Activated B cell treated with CpG ODN at 0.5 μM for 24 hours (primary cell): ENCODE data around the gene TNNC2. TPM values are rescaled to one million over a fixed set of nuclear protein-coding genes. Genes with fewer than 3 reads are reported as not detected.

Experiments used
- ATAC-seq: fragments of 200-7000 bp; cut with Tn5 transposase; one replicate; pipeline ENCODE4 v1.10.0; 2021; ENCODE audit warnings: low read depth, mild to moderate bottlenecking, moderate library complexity
- CTCF ChIA-PET: fragments of 350-600 bp; sonication (Branson Sonifier 250); formaldehyde crosslinking; loops from one replicate; lab custom pipeline; 2021; ENCODE audit warnings: antibody characterized with exemption; lab: Charles Lee
- POLR2A ChIA-PET: fragments of 350-600 bp; sonication (Branson Sonifier 250); formaldehyde crosslinking; loops from one replicate; lab custom pipeline; 2021; ENCODE audit warnings: antibody characterized with exemption; lab: Charles Lee
- DNase-seq: peaks from one replicate; pipeline ENCODE4 v3.0.0; 2022
- H3K27ac Mint-ChIP-seq: one replicate; pipeline ENCODE4 v1.8.0; 2020; ENCODE audit warnings: mixed read lengths
- H3K27me3 Mint-ChIP-seq: one replicate; pipeline ENCODE4 v1.8.0; 2021; ENCODE audit warnings: mixed read lengths
- H3K36me3 Mint-ChIP-seq: one replicate; pipeline ENCODE4 v1.8.0; 2021; ENCODE audit warnings: low read depth, mixed read lengths
- H3K4me1 Mint-ChIP-seq: one replicate; pipeline ENCODE4 v1.8.0; 2021; ENCODE audit warnings: mixed read lengths
- H3K4me3 Mint-ChIP-seq: one replicate; pipeline ENCODE4 v1.8.0; 2020; ENCODE audit warnings: mild to moderate bottlenecking, mixed read lengths
- H3K9me3 Mint-ChIP-seq: one replicate; pipeline ENCODE4 v1.8.0; 2020; ENCODE audit warnings: mixed read lengths
- CTCF ChIP-seq: fragments of 200-600 bp; IDR thresholded peaks from one replicate; pipeline ENCODE4 v1.8.0; 2022; ENCODE audit warnings: antibody characterized with exemption, mild to moderate bottlenecking
- intact Hi-C: fragments of 100-400 bp; cut with micrococcal nuclease; formaldehyde crosslinking; loops from one replicate; pipeline ENCODE4 v1.15.1; 2024
- total RNA-seq: library from RNA; stranded (reverse); gene quantifications from 2 replicates; pipeline ENCODE4 v1.2.3, GENCODE V29; 2022

TNNC2 gene
- total RNA-seq, 1 donor from 2014 or later = not detected

- intact Hi-C loops = no loop called here
- CTCF ChIA-PET = no interaction called here
- POLR2A ChIA-PET = interaction anchor here (0.6 kb wide), 1 partner anchor 12 kb away, joined by 3 read pairs; no protein-coding TSS in a partner anchor
Observed at GRCh38 chr20:45850238-45850637, 23.1 kb upstream of the TNNC2 start.

GRCh38 chr20:45848969-45849582 lies 22.0 kb upstream of the TNNC2 start:
- ATAC-seq (no peak), DNase-seq (no peak)
- Mint-ChIP-seq H3K9me3 (no peaks in the 10 kb centered on the region), H3K27ac (no peak overlapping the region), H3K27me3 (no peaks in the 10 kb centered on the region), H3K4me3 (no peak overlapping the region), H3K4me1 (peaks cover 4% of the 10 kb centered on the region), H3K36me3 (peaks cover 63% of the 10 kb centered on the region)
- intact Hi-C loops = no loop called here
- CTCF ChIA-PET = no interaction called here
- POLR2A ChIA-PET = interaction anchor here (1.2 kb wide), 1 partner anchor 53 kb away, joined by 3 read pairs; no protein-coding TSS in a partner anchor
- TF ChIP-seq CTCF = no peak

More at GRCh38 chr20:45850238-45850637, 23.1 kb upstream of the TNNC2 start:
- DNase-seq (no peak), ATAC-seq (no peak)
- H3K4me1 Mint-ChIP-seq = peaks cover 12% of the 10 kb centered on the region
- no peak overlapping the region for H3K4me3 Mint-ChIP-seq
- H3K9me3 Mint-ChIP-seq = no peaks in the 10 kb centered on the region
- no peak overlapping the region for H3K27ac Mint-ChIP-seq
- H3K36me3 Mint-ChIP-seq = peaks cover 58% of the 10 kb centered on the region
- no peaks in the 10 kb centered on the region for H3K27me3 Mint-ChIP-seq
- TF ChIP-seq CTCF = no peak

- TF ChIP-seq CTCF = no peak
- ATAC-seq (no peak), DNase-seq (no peak)
- ChIA-PET CTCF (no interaction called here), POLR2A (interaction anchor here (1.2 kb wide), 1 partner anchor 54 kb away, joined by 3 read pairs; no protein-coding TSS in a partner anchor)
- Mint-ChIP-seq H3K4me3 (no peak overlapping the region), H3K27ac (no peak overlapping the region), H3K9me3 (no peaks in the 10 kb centered on the region), H3K27me3 (no peaks in the 10 kb centered on the region), H3K36me3 (peaks cover 64% of the 10 kb centered on the region), H3K4me1 (peaks cover under 1% of the 10 kb centered on the region)
- intact Hi-C loops = no loop called here
Observed at GRCh38 chr20:45848421-45848820, 21.3 kb upstream of the TNNC2 start.

- DNase-seq (no peak), ATAC-seq (no peak)
- ChIA-PET CTCF (no interaction called here), POLR2A (interaction anchor here (0.8 kb wide), 1 partner anchor 10 kb away, joined by 3 read pairs; no protein-coding TSS in a partner anchor)
- H3K9me3 Mint-ChIP-seq = no peaks in the 10 kb centered on the region
- intact Hi-C loops = no loop called here
- no peak for TF ChIP-seq CTCF
- no peak overlapping the region for H3K4me3 Mint-ChIP-seq
- no peak overlapping the region for H3K27ac Mint-ChIP-seq
- no peaks in the 10 kb centered on the region for H3K27me3 Mint-ChIP-seq
- peaks cover 60% of the 10 kb centered on the region for H3K36me3 Mint-ChIP-seq
- H3K4me1 Mint-ChIP-seq = peaks cover 18% of the 10 kb centered on the region
Observed at GRCh38 chr20:45845452-45845851, 18.3 kb upstream of the TNNC2 start.

- Mint-ChIP-seq H3K9me3 (no peaks in the 10 kb centered on the region), H3K4me3 (no peak overlapping the region), H3K4me1 (peaks cover 18% of the 10 kb centered on the region), H3K27me3 (no peaks in the 10 kb centered on the region), H3K27ac (no peak overlapping the region), H3K36me3 (peaks cover 51% of the 10 kb centered on the region)
- intact Hi-C loops = no loop called here
- POLR2A ChIA-PET = no interaction called here
- ATAC-seq (no peak), DNase-seq (no peak)
- no peak for TF ChIP-seq CTCF
- CTCF ChIA-PET = no interaction called here
Observed at GRCh38 chr20:45843506-45843905, 16.4 kb upstream of the TNNC2 start.
